MM.1S (cell line): Measurements from ENCODE around the gene SPINT4.
"Not testable (repeated sequence)": the region's sequence is repeated elsewhere in the genome, so short reads cannot be mapped to it uniquely, and the experiment has no call there.

Experiments
- DNase-seq: peaks from one replicate; pipeline ENCODE4 v3.0.0-alpha.2; 2015
- H2AFZ ChIP-seq: fragments of 300-600 bp; sonication (generic); 2 replicates; pipeline ENCODE4 v1.6.0; 2016; ENCODE audit warnings: antibody characterized with exemption, low read length
- H3F3A ChIP-seq: fragments of 300-600 bp; sonication (generic); 2 replicates; pipeline ENCODE4 v1.6.1; 2016; ENCODE audit warnings: mild to moderate bottlenecking, antibody characterized with exemption, low read length, moderate library complexity, mixed read lengths; ENCODE audit not compliant: insufficient read depth
- H3K27ac ChIP-seq: fragments of 300-600 bp; sonication (generic); 2 replicates; pipeline ENCODE4 v1.5.1; 2016; ENCODE audit warnings: mild to moderate bottlenecking, low read length
- H3K27me3 ChIP-seq: fragments of 300-600 bp; sonication (generic); replicated peaks from 2 replicates; pipeline ENCODE4 v1.6.0; 2016; ENCODE audit warnings: low read length; ENCODE audit not compliant: insufficient read depth
- H3K36me3 ChIP-seq: fragments of 300-600 bp; sonication (generic); replicated peaks from 2 replicates; pipeline ENCODE4 v1.6.1; 2016; ENCODE audit warnings: mild to moderate bottlenecking, low read length, mixed read lengths; ENCODE audit not compliant: insufficient read depth
- H3K4me1 ChIP-seq: fragments of 300-600 bp; sonication (generic); 2 replicates; pipeline ENCODE4 v1.6.1; 2016; ENCODE audit warnings: low read length, mixed read lengths
- H3K4me2 ChIP-seq: fragments of 300-600 bp; sonication (generic); 2 replicates; pipeline ENCODE4 v1.6.0; 2016; ENCODE audit warnings: low read depth, low read length
- H3K4me3 ChIP-seq: fragments of 300-600 bp; sonication (generic); 2 replicates; pipeline ENCODE4 v1.5.1; 2016; ENCODE audit warnings: low read length, mixed read lengths
- H3K79me2 ChIP-seq: fragments of 300-600 bp; sonication (generic); 2 replicates; pipeline ENCODE4 v1.6.1; 2016; ENCODE audit warnings: mixed run types, low read length, mixed read lengths
- H3K9ac ChIP-seq: fragments of 300-600 bp; sonication (generic); 2 replicates; pipeline ENCODE4 v1.6.1; 2016; ENCODE audit warnings: low read length, mixed read lengths
- H3K9me2 ChIP-seq: fragments of 300-600 bp; sonication (generic); replicated peaks from 2 replicates; pipeline ENCODE4 v1.6.1; 2016; ENCODE audit warnings: mild to moderate bottlenecking, low read length, mixed read lengths; ENCODE audit not compliant: insufficient read depth
- H3K9me3 ChIP-seq: fragments of 300-600 bp; sonication (generic); replicated peaks from 2 replicates; pipeline ENCODE4 v1.6.1; 2016; ENCODE audit warnings: mild to moderate bottlenecking, low read length, mixed read lengths; ENCODE audit not compliant: insufficient read depth
- H4K20me1 ChIP-seq: fragments of 300-600 bp; sonication (generic); 2 replicates; pipeline ENCODE4 v1.6.1; 2016; ENCODE audit warnings: mild to moderate bottlenecking, low read length, moderate library complexity, mixed read lengths; ENCODE audit not compliant: insufficient read depth
- EZH2 ChIP-seq: fragments of 300-600 bp; sonication (generic); optimal IDR thresholded peaks from 2 replicates; pipeline ENCODE3; 2017; ENCODE audit warnings: low read depth, mild to moderate bottlenecking, antibody characterized with exemption, low read length, mixed read lengths
- EZH2phosphoT487 ChIP-seq: fragments of 300-600 bp; sonication (generic); IDR thresholded peaks from 2 replicates; pipeline ENCODE4 v1.6.1; 2018; ENCODE audit warnings: antibody characterized with exemption, low read length
- TF ChIP-seq, protein P1 (sequence below): fragments of 300-600 bp; sonication (generic); IDR thresholded peaks from 2 replicates; pipeline ENCODE4 v1.5.1; 2016; ENCODE audit warnings: antibody characterized with exemption, low read length, mixed read lengths

Gene SPINT4

GRCh38 chr20:45751721-45752120, 29.6 kb downstream of the SPINT4 start:
- H3K9me2 ChIP-seq: no peaks in the 10 kb centered on the region
- TF ChIP-seq, protein P1, sequence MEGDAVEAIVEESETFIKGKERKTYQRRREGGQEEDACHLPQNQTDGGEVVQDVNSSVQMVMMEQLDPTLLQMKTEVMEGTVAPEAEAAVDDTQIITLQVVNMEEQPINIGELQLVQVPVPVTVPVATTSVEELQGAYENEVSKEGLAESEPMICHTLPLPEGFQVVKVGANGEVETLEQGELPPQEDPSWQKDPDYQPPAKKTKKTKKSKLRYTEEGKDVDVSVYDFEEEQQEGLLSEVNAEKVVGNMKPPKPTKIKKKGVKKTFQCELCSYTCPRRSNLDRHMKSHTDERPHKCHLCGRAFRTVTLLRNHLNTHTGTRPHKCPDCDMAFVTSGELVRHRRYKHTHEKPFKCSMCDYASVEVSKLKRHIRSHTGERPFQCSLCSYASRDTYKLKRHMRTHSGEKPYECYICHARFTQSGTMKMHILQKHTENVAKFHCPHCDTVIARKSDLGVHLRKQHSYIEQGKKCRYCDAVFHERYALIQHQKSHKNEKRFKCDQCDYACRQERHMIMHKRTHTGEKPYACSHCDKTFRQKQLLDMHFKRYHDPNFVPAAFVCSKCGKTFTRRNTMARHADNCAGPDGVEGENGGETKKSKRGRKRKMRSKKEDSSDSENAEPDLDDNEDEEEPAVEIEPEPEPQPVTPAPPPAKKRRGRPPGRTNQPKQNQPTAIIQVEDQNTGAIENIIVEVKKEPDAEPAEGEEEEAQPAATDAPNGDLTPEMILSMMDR: no peak
- TF ChIP-seq EZH2phosphoT487 (no peak), EZH2 (no peak)

DNA sequence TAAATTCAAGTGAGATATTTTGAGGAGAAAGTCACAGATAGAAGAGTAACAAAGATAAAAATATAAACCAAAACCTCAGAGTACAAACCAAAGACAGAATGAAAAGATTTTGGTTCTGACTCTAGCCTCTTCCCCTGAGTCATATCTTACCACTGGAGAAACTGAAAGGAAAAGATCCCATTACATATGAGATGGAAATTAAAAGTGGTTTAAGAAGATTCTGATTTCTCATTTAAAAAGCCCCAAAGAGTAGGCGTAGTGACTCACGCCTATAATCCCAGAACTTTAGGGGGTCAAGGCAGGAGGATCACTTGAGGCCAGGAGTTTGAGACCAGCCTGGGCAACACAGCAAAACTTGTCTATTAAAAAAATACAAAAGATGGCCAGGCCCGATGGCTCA, 30.6 kb downstream of the SPINT4 start:
- H3K9me2 ChIP-seq: no peaks in the 10 kb centered on the region
- peak; percentile 33 for DNase-seq
- no peaks in the 10 kb centered on the region for H3K27me3 ChIP-seq
- TF ChIP-seq, protein P1: no peak
- TF ChIP-seq EZH2phosphoT487 (no peak), EZH2 (no peak)
- H3K4me1 ChIP-seq: no peaks in the 10 kb centered on the region; the same call in 1 of the 2 replicates
- no peaks in the 10 kb centered on the region for H4K20me1 ChIP-seq
- no peak overlapping the region for H3K4me2 ChIP-seq
- no peak overlapping the region for H3K4me3 ChIP-seq
- H3K27ac ChIP-seq: no peak overlapping the region
- H2AFZ ChIP-seq: no peak overlapping the region
- H3K79me2 ChIP-seq: no peaks in the 10 kb centered on the region
- no peak overlapping the region for H3K9ac ChIP-seq
- no peaks in the 10 kb centered on the region for H3F3A ChIP-seq
- no peaks in the 10 kb centered on the region for H3K36me3 ChIP-seq
- H3K9me3 ChIP-seq: no peaks in the 10 kb centered on the region

More at GRCh38 chr20:45751721-45752120, 29.6 kb downstream of the SPINT4 start:
- H3K4me3 ChIP-seq: no peak overlapping the region
- H4K20me1 ChIP-seq: no peaks in the 10 kb centered on the region
- DNase-seq: no peak
- no peak overlapping the region for H3K9ac ChIP-seq
- no peak overlapping the region for H3K27ac ChIP-seq
- no peaks in the 10 kb centered on the region for H3K9me3 ChIP-seq
- no peaks in the 10 kb centered on the region; the same call in 1 of the 2 replicates for H3K4me1 ChIP-seq
- no peaks in the 10 kb centered on the region for H3F3A ChIP-seq
- H3K4me2 ChIP-seq: no peak overlapping the region
- no peaks in the 10 kb centered on the region for H3K36me3 ChIP-seq
- no peaks in the 10 kb centered on the region for H3K27me3 ChIP-seq
- H3K79me2 ChIP-seq: no peaks in the 10 kb centered on the region
- H2AFZ ChIP-seq: no peak overlapping the region

DNA sequence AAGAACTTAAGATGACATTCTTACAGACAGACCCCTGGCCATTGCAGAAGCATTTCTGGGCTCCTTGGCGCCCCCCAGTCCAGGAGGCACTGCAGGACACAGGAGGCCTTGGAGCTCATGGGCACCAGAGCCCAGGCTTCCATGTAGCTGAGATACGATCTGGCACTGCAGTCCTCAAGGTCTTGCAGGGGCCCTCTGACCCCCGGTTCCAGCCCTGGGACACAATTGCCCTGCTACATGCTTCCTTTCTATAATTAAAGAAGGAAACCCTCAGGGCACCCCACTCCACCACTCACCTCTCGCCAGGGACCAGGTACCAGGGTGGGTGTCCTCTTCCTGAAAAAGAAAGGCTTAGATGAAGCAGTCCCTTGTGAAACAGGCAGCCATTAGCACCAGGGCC, 35.9 kb downstream of the SPINT4 start:
- Histone ChIP-seq H3K4me3 (no peak overlapping the region), H3K9me2 (no peaks in the 10 kb centered on the region), H3F3A (no peaks in the 10 kb centered on the region), H3K36me3 (no peaks in the 10 kb centered on the region), H3K4me1 (no peaks in the 10 kb centered on the region), H3K9me3 (no peaks in the 10 kb centered on the region), H3K4me2 (no peak overlapping the region), H2AFZ (no peak overlapping the region), H4K20me1 (no peaks in the 10 kb centered on the region), H3K27ac (no peak overlapping the region), H3K27me3 (no peaks in the 10 kb centered on the region), H3K9ac (no peak overlapping the region), H3K79me2 (no peaks in the 10 kb centered on the region)
- no peak for DNase-seq
- TF ChIP-seq EZH2 (no peak), EZH2phosphoT487 (no peak)
- TF ChIP-seq, protein P1: no peak

DNA sequence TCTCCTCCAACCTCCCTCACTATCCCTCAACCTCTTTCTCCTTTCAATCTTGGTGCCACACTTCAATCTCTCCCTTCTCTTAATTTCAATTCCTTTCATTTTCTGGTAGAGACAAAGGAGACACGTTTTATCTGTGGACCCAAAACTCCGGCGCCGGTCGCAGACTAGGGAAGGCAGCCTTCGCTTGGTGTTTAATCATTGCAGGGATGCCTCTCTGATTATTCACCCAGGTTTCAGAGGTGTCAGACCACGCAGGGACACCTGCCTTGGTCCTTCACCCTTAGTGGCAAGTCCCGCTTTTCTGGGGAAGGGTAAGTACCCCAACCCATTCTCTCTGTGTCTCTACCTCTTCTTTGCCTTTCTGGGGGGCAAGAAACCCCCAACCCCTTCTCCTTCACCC, 37.8 kb downstream of the SPINT4 start:
- H3K4me3 ChIP-seq, H3K79me2 ChIP-seq, DNase-seq, H3K9ac ChIP-seq, H3K9me3 ChIP-seq, H4K20me1 ChIP-seq, H3K4me2 ChIP-seq, H3K4me1 ChIP-seq, H3K27ac ChIP-seq, H2AFZ ChIP-seq, H3F3A ChIP-seq, H3K9me2 ChIP-seq, H3K27me3 ChIP-seq, H3K36me3 ChIP-seq: not testable (repeated sequence)

DNA sequence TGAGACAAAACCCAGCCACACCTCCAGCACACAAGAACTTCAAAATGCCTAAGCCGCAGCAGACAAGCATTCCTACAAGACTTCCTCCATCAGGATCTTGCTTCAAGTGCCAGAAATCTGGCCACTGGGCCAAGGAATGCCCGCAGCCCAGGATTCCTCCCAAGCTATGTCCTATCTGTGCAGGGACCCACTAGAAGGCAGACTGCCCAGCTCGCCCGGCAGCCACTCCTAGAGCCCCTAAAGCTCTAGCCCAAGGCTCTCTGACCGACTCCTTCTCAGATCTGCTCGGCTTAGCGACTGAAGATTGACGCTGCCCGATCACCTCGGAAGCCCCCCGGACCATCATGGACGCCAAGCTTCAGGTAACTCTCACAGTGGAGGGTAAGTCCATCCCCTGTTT, 39.8 kb downstream of the SPINT4 start:
- not testable (repeated sequence) for H3K9me2 ChIP-seq, H3K27ac ChIP-seq, H3K4me1 ChIP-seq, H2AFZ ChIP-seq, DNase-seq, H3K36me3 ChIP-seq, H3K9me3 ChIP-seq, H4K20me1 ChIP-seq, H3F3A ChIP-seq, H3K4me2 ChIP-seq, H3K79me2 ChIP-seq, H3K27me3 ChIP-seq, H3K9ac ChIP-seq, H3K4me3 ChIP-seq
